Subcutaneous adipose tissue (tissue), 4 donors: ENCODE measurements around the gene FKBP15. TPM values are rescaled to one million over a fixed set of nuclear protein-coding genes. Genes with fewer than 3 reads are reported as not detected.

ENCODE experiments used
- total RNA-seq, 4 donors: library from RNA; depleted of rRNA; stranded (reverse); fragments of >200 nt; gene quantifications; one replicate each; pipeline ENCODE4 v1.1.0, GENCODE V29; 2016
- TF ChIP-seq, protein P1 (sequence below): fragments of 450-650 bp; IDR thresholded peaks from one replicate; pipeline ENCODE4 v1.5.1; 2016; ENCODE audit warnings: low read depth, mild to moderate bottlenecking, control low read depth, antibody characterized with exemption, moderate library complexity

FKBP15 gene, protein sequence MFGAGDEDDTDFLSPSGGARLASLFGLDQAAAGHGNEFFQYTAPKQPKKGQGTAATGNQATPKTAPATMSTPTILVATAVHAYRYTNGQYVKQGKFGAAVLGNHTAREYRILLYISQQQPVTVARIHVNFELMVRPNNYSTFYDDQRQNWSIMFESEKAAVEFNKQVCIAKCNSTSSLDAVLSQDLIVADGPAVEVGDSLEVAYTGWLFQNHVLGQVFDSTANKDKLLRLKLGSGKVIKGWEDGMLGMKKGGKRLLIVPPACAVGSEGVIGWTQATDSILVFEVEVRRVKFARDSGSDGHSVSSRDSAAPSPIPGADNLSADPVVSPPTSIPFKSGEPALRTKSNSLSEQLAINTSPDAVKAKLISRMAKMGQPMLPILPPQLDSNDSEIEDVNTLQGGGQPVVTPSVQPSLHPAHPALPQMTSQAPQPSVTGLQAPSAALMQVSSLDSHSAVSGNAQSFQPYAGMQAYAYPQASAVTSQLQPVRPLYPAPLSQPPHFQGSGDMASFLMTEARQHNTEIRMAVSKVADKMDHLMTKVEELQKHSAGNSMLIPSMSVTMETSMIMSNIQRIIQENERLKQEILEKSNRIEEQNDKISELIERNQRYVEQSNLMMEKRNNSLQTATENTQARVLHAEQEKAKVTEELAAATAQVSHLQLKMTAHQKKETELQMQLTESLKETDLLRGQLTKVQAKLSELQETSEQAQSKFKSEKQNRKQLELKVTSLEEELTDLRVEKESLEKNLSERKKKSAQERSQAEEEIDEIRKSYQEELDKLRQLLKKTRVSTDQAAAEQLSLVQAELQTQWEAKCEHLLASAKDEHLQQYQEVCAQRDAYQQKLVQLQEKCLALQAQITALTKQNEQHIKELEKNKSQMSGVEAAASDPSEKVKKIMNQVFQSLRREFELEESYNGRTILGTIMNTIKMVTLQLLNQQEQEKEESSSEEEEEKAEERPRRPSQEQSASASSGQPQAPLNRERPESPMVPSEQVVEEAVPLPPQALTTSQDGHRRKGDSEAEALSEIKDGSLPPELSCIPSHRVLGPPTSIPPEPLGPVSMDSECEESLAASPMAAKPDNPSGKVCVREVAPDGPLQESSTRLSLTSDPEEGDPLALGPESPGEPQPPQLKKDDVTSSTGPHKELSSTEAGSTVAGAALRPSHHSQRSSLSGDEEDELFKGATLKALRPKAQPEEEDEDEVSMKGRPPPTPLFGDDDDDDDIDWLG
- 10 to 100 TPM; 24.9 to 51.7 (median 32.0) TPM for total RNA-seq

DNA sequence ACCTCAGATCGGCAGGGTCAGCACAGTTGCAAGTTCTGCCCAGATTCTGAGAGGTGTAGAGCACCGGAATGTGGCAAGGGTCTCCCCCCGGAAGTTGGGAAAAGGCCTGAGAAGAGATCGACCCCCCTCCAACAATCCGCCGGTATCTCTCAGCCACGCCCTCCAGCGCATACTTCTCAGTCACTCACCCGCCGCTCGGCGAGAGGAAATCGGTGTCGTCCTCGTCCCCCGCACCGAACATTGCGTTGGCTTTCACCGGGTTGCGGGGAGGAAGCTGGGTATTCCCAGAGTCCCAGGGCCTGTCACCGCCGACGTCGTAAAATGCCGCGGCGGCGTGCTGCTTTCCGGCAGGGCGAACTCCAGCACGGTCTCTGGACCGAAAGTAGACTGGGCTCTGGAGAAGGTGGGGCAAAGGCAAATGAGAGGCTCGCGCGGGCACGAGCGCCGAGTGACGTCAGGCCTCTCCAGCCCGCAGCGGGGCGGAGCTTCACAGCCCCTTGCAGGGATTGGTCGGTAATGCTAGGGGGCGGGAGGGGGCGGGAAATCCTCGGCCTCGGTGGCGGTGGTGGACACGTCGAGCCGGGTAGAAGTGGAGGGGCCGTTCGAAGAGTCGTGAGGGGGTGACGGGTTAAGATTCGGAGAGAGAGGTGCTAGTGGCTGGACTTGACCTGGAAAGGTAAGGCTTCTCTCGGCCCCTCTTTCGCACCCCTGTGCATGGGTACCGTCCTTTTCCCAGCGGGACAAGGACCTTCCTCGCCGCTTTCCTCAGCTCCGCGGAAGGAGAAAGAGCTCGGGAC is at the start of gene FKBP15, which contains the start of gene SLC31A1:
Gene FKBP15, minus strand, starts transcription at position 275 of the 797 bp plus-strand sequence. Its CDS starts 34 bp downstream, at position 241.
Gene SLC31A1, plus strand, starts transcription at position 542 of the 797 bp plus-strand sequence. CDS start 34,605 bp downstream, outside the sequence.
- TF ChIP-seq, protein P1, sequence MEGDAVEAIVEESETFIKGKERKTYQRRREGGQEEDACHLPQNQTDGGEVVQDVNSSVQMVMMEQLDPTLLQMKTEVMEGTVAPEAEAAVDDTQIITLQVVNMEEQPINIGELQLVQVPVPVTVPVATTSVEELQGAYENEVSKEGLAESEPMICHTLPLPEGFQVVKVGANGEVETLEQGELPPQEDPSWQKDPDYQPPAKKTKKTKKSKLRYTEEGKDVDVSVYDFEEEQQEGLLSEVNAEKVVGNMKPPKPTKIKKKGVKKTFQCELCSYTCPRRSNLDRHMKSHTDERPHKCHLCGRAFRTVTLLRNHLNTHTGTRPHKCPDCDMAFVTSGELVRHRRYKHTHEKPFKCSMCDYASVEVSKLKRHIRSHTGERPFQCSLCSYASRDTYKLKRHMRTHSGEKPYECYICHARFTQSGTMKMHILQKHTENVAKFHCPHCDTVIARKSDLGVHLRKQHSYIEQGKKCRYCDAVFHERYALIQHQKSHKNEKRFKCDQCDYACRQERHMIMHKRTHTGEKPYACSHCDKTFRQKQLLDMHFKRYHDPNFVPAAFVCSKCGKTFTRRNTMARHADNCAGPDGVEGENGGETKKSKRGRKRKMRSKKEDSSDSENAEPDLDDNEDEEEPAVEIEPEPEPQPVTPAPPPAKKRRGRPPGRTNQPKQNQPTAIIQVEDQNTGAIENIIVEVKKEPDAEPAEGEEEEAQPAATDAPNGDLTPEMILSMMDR: no peak

- TF ChIP-seq, protein P1: no peak
Measured at GRCh38 chr9:113269871-113270270, 48.8 kb upstream of the FKBP15 start.

GRCh38 chr9:113269355-113269754 is 48.3 kb upstream of the FKBP15 start:
- TF ChIP-seq, protein P1: no peak

GRCh38 chr9:113267911-113268566 is 47.0 kb upstream of the FKBP15 start:
- TF ChIP-seq, protein P1: no peak

GRCh38 chr9:113266174-113266573 is 45.1 kb upstream of the FKBP15 start:
- TF ChIP-seq, protein P1: no peak

DNA sequence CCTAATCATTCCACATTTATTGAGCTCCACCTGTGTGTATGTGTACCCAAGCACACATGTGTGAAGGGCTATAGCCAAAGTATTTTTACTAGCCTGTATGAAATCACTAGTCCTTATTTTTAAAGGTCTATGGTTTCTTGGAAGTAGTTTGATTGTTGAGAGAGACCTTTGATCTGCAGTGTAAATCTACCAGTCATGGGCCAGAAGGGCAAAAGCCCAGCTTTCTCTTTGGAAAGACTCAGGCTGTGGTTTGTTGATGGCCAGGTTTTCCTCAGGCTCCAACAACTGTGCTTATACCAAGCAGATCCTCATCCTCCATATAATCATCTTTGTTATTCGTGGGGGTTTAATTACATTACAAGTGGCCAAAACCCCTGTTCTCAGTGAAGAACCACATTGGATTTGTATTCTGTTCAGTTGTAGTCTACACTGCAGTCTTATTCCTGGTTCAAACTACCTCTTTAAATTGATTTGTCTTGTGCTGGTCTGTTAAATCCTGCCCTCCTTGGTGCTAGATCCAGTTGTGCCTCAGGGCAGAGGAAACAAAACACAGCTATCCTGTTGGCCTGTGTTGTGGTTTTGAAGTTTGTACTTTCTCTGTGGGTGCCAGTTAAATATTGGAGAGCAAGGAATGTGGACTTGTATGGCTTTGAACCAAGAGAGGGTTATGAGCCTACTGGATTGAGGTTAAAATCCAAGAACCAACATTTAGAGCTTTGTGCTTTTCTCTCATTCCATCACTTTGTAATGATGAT is 41.0 kb upstream of the FKBP15 start:
- TF ChIP-seq, protein P1: no peak
